HCT116 (cell line): ENCODE data around the gene CPNE8. TPM values are rescaled to one million over a fixed set of nuclear protein-coding genes. Genes with fewer than 3 reads are reported as not detected.

Experiments used
- ATAC-seq: fragments of 200-7000 bp; cut with Tn5 transposase; 2 replicates; pipeline ENCODE4 v1.9.1; 2020; ENCODE audit warnings: mild to moderate bottlenecking, moderate library complexity
- BruUV-seq: library from RNA; stranded (reverse); fragments of 400-500 nt; replicated peaks from 2 replicates; lab custom pipeline; 2021; lab: Mats Ljungman, UMichigan
- CTCF ChIA-PET: fragments of 300-600 bp; sonication (Branson Sonifier 250); formaldehyde crosslinking; loops from one replicate; lab custom pipeline; 2021; ENCODE audit warnings: antibody characterized with exemption; lab: Charles Lee
- POLR2A ChIA-PET: fragments of 300-600, 350-600 bp; sonication (Branson Sonifier 250); formaldehyde crosslinking; loops from one replicate; lab custom pipeline; 2021; ENCODE audit warnings: antibody characterized with exemption; lab: Charles Lee
- RAD21 ChIA-PET, 2 experiments: fragments of 300-600 bp; sonication (Branson Sonifier 250); formaldehyde crosslinking; loops; one replicate each; lab custom pipeline; 2023; ENCODE audit warnings: low total read pairs in 2 of 2; ENCODE audit not compliant: uncharacterized antibody in 2 of 2, unreplicated experiment in 2 of 2, low non-redundant PET in 1 of 2; lab: Charles Lee
- DNase-seq: peaks from one replicate; pipeline ENCODE4 v3.0.0-alpha.2; 2010; ENCODE audit warnings: low read depth, low spot score
- H2AFZ ChIP-seq: fragments of 200-600 bp; shearing (Covaris generic), sonication (generic); 2 replicates; pipeline ENCODE4 v1.6.1; 2017; ENCODE audit warnings: low read depth, mixed run types, mixed read lengths, antibody characterized with exemption, low read length; ENCODE audit not compliant: poor library complexity, severe bottlenecking
- H3K27ac ChIP-seq: 2 replicates; pipeline ENCODE4 v1.5.1; 2012; ENCODE audit warnings: low read depth, low read length
- H3K27me3 ChIP-seq: fragments of 200-600 bp; sonication (generic); 2 replicates; pipeline ENCODE4 v1.6.1; 2016; ENCODE audit warnings: mixed run types, low read length, mixed read lengths; ENCODE audit not compliant: insufficient read depth
- H3K36me3 ChIP-seq, 2 experiments: fragments of 200-500 bp in 1 of 2; fragments of 200-600 bp in 1 of 2; sonication (Bioruptor generic) in 1 of 2; sonication (generic) in 1 of 2; 2 replicates each; pipeline versions ENCODE4 v1.5.1 to v1.6.1; 2014 to 2016; ENCODE audit warnings: low read length in 2 of 2, inconsistent platforms in 1 of 2, mixed read lengths in 1 of 2, mixed run types in 1 of 2; ENCODE audit not compliant: insufficient read depth in 2 of 2, control insufficient read depth in 1 of 2
- H3K4me1 ChIP-seq, 2 experiments: fragments of 200-600 bp in 1 of 2; sonication (generic) in 1 of 2; 2 replicates each; pipeline versions ENCODE4 v1.5.1 to v1.6.1; 2012 to 2017; ENCODE audit warnings: low read length in 2 of 2, inconsistent platforms in 1 of 2, mild to moderate bottlenecking in 1 of 2, mixed read lengths in 1 of 2, mixed run types in 1 of 2, moderate library complexity in 1 of 2; ENCODE audit not compliant: insufficient read depth in 2 of 2, control insufficient read depth in 1 of 2
- H3K4me2 ChIP-seq: fragments of 200-600 bp; sonication (generic); 2 replicates; pipeline ENCODE4 v1.6.1; 2017; ENCODE audit warnings: mixed run types, low read length, mixed read lengths
- H3K4me3 ChIP-seq, 2 experiments: fragments of 200-600 bp in 1 of 2; sonication (generic) in 1 of 2; replicated peaks in 1 of 2; 2 replicates each; pipeline ENCODE4 v1.5.1; 2011 to 2016; ENCODE audit warnings: low read length in 2 of 2, control low read depth in 1 of 2, low read depth in 1 of 2, mild to moderate bottlenecking in 1 of 2, mixed read lengths in 1 of 2, mixed run types in 1 of 2
- H3K79me2 ChIP-seq: fragments of 200-600 bp; sonication (generic); 2 replicates; pipeline ENCODE4 v1.6.1; 2017; ENCODE audit warnings: mild to moderate bottlenecking, mixed run types, low read length, moderate library complexity, mixed read lengths; ENCODE audit not compliant: insufficient read depth
- H3K9ac ChIP-seq: fragments of 200-600 bp; sonication (generic); 2 replicates; pipeline ENCODE4 v1.6.1; 2016; ENCODE audit warnings: low read length, mixed read lengths
- H3K9me2 ChIP-seq: fragments of 200-600 bp; sonication (generic), shearing (Covaris generic); 2 replicates; pipeline ENCODE4 v1.6.1; 2017; ENCODE audit warnings: mixed run types, mild to moderate bottlenecking, moderate library complexity; ENCODE audit not compliant: insufficient read depth
- H3K9me3 ChIP-seq, 2 experiments: fragments of 200-500 bp in 1 of 2; fragments of 200-600 bp in 1 of 2; sonication (Bioruptor generic) in 1 of 2; sonication (generic) in 1 of 2; 2 replicates each; pipeline ENCODE4 v1.6.1; 2014 to 2017; ENCODE audit warnings: low read length in 2 of 2, mixed read lengths in 2 of 2, inconsistent platforms in 1 of 2, low read depth in 1 of 2, mild to moderate bottlenecking in 1 of 2, mixed run types in 1 of 2, moderate library complexity in 1 of 2; ENCODE audit not compliant: control insufficient read depth in 1 of 2, insufficient read depth in 1 of 2
- H4K20me1 ChIP-seq: fragments of 200-600 bp; sonication (generic), shearing (Covaris generic); 2 replicates; pipeline ENCODE4 v1.6.1; 2017; ENCODE audit warnings: mixed run types, mild to moderate bottlenecking, moderate library complexity; ENCODE audit not compliant: insufficient read depth
- CBX3 ChIP-seq: IDR thresholded peaks from 2 replicates; pipeline ENCODE4 v1.6.1; 2012; ENCODE audit warnings: low read depth
- EGR1 ChIP-seq: IDR thresholded peaks from 2 replicates; pipeline ENCODE4 v1.6.1; 2012; ENCODE audit warnings: low read depth
- ELF1 ChIP-seq: IDR thresholded peaks from 2 replicates; pipeline ENCODE4 v1.6.1; 2012; ENCODE audit warnings: low read depth, borderline replicate concordance
- EZH2phosphoT487 ChIP-seq: fragments of 200-600 bp; IDR thresholded peaks from 2 replicates; pipeline ENCODE4 v1.6.1; 2018; ENCODE audit warnings: antibody characterized with exemption, borderline replicate concordance
- POLR2A ChIP-seq: IDR thresholded peaks from 2 replicates; pipeline ENCODE4 v1.7.0; 2011; ENCODE audit warnings: borderline replicate concordance; ENCODE audit not compliant: insufficient read depth, insufficient read length; ENCODE audit errors: extremely low read depth
- POLR2AphosphoS5 ChIP-seq: IDR thresholded peaks from 2 replicates; pipeline ENCODE4 v1.6.1; 2011; ENCODE audit warnings: mild to moderate bottlenecking, low read depth, low read length, moderate library complexity
- SRF ChIP-seq: IDR thresholded peaks from 2 replicates; pipeline ENCODE4 v1.6.1; 2012; ENCODE audit warnings: low read depth
- YY1 ChIP-seq: IDR thresholded peaks from 2 replicates; pipeline ENCODE4 v1.6.1; 2011; ENCODE audit warnings: low read length, low read depth, moderate library complexity, mild to moderate bottlenecking; ENCODE audit not compliant: insufficient replicate concordance; ENCODE audit errors: extremely low read depth
- ZNF274 ChIP-seq: fragments of 200-500 bp; sonication (Bioruptor generic); IDR thresholded peaks from 2 replicates; pipeline ENCODE4 v1.6.1; 2014; ENCODE audit warnings: mild to moderate bottlenecking, low read depth, low read length, inconsistent platforms
- intact Hi-C: fragments of 100-400 bp; cut with micrococcal nuclease; formaldehyde crosslinking; loops from 2 replicates; pipeline ENCODE4 v1.10.0; 2022
- total RNA-seq: library from RNA; stranded (reverse); gene quantifications from one replicate; pipeline ENCODE4 v1.2.1, GENCODE V29; 2021; ENCODE audit not compliant: unreplicated experiment

CPNE8 gene
- total RNA-seq, 1 experiment from 2014 or later, result 14.2 TPM

DNA sequence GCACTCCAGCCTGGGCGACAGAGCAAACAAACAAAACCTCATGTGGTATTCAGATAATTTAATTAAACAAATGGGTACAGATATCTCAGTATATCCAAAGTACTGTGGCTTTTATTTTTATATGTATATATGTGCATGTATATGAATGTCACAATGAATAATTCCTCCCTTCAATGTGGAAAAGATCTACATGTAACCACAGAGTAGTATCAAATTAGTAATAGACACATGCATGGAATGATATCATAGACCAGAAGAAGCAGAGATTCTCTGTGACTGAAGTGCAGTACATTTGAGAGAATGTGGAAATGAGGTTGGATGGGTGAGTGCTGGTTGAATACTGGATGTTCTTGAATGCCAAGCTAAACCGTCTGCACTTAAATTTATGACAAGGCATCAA lies 222.9 kb downstream of the CPNE8 start:
- H3K27me3 ChIP-seq, result no peaks in the 10 kb centered on the region
- no peaks in the 10 kb centered on the region for H3K4me1 ChIP-seq
- POLR2A ChIA-PET, result no interaction called here
- H3K27ac ChIP-seq, result no peak overlapping the region
- no TSS peak for BruUV-seq
- H3K9ac ChIP-seq, result no peak overlapping the region
- H3K9me2 ChIP-seq, result no peaks in the 10 kb centered on the region
- H4K20me1 ChIP-seq, result no peaks in the 10 kb centered on the region
- no peaks in the 10 kb centered on the region for H3K36me3 ChIP-seq
- RAD21 ChIA-PET, result no interaction called here
- intact Hi-C loops, result no loop called here
- H3K4me2 ChIP-seq, result no peak overlapping the region
- DNase-seq (no peak), ATAC-seq (no peak)
- no peaks in the 10 kb centered on the region for H3K9me3 ChIP-seq
- TF ChIP-seq EGR1 (no peak), POLR2A (no peak), CBX3 (no peak), EZH2phosphoT487 (no peak), YY1 (no peak)
- no peaks in the 10 kb centered on the region for H3K79me2 ChIP-seq
- no peak overlapping the region for H3K4me3 ChIP-seq
- no peak overlapping the region for H2AFZ ChIP-seq
- CTCF ChIA-PET, result no interaction called here

DNA sequence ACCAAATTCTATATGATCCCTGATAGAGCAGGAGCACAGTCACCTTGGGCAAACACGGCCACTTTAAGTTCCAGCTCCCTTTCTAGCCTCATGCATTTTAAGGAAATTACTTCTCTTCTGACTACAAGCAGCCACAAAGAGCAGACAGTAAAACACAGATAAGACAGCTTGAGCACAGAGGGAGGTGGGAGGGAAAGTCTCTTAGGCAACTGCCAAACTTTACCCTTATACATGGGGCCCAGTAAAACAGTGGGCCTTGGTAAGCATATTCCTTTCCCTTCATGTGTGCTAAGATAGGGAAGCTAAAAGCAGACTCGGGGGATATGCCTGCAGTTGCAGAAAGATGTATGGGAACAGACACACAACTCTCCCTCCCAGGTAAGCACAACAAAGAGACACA lies 235.9 kb downstream of the CPNE8 start:
- Histone ChIP-seq H3K4me2 (no peak overlapping the region), H3K36me3 (no peaks in the 10 kb centered on the region), H4K20me1 (no peaks in the 10 kb centered on the region), H2AFZ (no peak overlapping the region), H3K27ac (no peak overlapping the region), H3K9me2 (no peaks in the 10 kb centered on the region), H3K79me2 (no peaks in the 10 kb centered on the region), H3K4me3 (no peak overlapping the region), H3K27me3 (no peaks in the 10 kb centered on the region), H3K9ac (no peak overlapping the region), H3K9me3 (no peaks in the 10 kb centered on the region), H3K4me1 (no peaks in the 10 kb centered on the region)
- no TSS peak for BruUV-seq
- ChIA-PET RAD21 (no interaction called here), POLR2A (no interaction called here), CTCF (no interaction called here)
- ATAC-seq (no peak), DNase-seq (no peak)
- intact Hi-C loops, result no loop called here
- no peak for TF ChIP-seq ZNF274
- no peak for TF ChIP-seq EZH2phosphoT487
- no peak for TF ChIP-seq ELF1
- TF ChIP-seq EGR1, result no peak
- TF ChIP-seq POLR2A, result no peak
- TF ChIP-seq POLR2AphosphoS5, result no peak
- TF ChIP-seq SRF, result no peak
- TF ChIP-seq CBX3, result no peak
